HUES6 (cell line): ENCODE data around the gene GNA14.
"Not testable (repeated sequence)": the region's sequence is repeated elsewhere in the genome, so short reads cannot be mapped to it uniquely, and the experiment has no call there.

Experiments used
- H3K27ac ChIP-seq: 2 replicates; pipeline ENCODE4 v1.7.0; 2013; ENCODE audit warnings: low read depth, mild to moderate bottlenecking, low read length, inconsistent platforms
- H3K27me3 ChIP-seq: 2 replicates; pipeline ENCODE4 v1.6.1; 2013; ENCODE audit warnings: low read length; ENCODE audit not compliant: control insufficient read depth, insufficient read depth
- H3K36me3 ChIP-seq: 2 replicates; pipeline ENCODE4 v1.6.1; 2013; ENCODE audit warnings: low read length; ENCODE audit not compliant: control insufficient read depth, insufficient read depth
- H3K4me1 ChIP-seq: 2 replicates; pipeline ENCODE4 v1.6.1; 2013; ENCODE audit warnings: low read length; ENCODE audit not compliant: control insufficient read depth, insufficient read depth
- H3K4me3 ChIP-seq: 2 replicates; pipeline ENCODE4 v1.5.1; 2013; ENCODE audit warnings: low read depth, low read length
- H3K9ac ChIP-seq: one replicate; pipeline ENCODE4 v1.6.1; 2013; ENCODE audit warnings: mild to moderate bottlenecking, low read length
- H3K9me3 ChIP-seq: 2 replicates; pipeline ENCODE4 v1.6.1; 2013; ENCODE audit warnings: low read depth, low read length; ENCODE audit not compliant: control insufficient read depth, insufficient read depth

Gene GNA14

GRCh38 chr9:77447646-77448045 is 200.5 kb downstream of the GNA14 start:
- no peaks in the 10 kb centered on the region for H3K27me3 ChIP-seq
- no peak overlapping the region for H3K4me3 ChIP-seq
- H3K27ac ChIP-seq, result no peak overlapping the region
- H3K4me1 ChIP-seq, result no peaks in the 10 kb centered on the region
- no peak overlapping the region for H3K9ac ChIP-seq
- H3K36me3 ChIP-seq, result no peaks in the 10 kb centered on the region
- H3K9me3 ChIP-seq, result peaks cover 17% of the 10 kb centered on the region; the same call in 1 of the 2 replicates

- Histone ChIP-seq H3K9me3 (peaks cover under 1% of the 10 kb centered on the region; the same call in 1 of the 2 replicates), H3K4me1 (peaks cover 21% of the 10 kb centered on the region), H3K4me3 (no peak overlapping the region), H3K36me3 (no peaks in the 10 kb centered on the region), H3K9ac (no peak overlapping the region), H3K27ac (no peak overlapping the region), H3K27me3 (no peaks in the 10 kb centered on the region)
Measured at GRCh38 chr9:77442436-77442835, 205.7 kb downstream of the GNA14 start.

- H3K4me1 ChIP-seq, result peaks cover 21% of the 10 kb centered on the region
- not testable (repeated sequence) for H3K36me3 ChIP-seq, H3K9ac ChIP-seq, H3K27ac ChIP-seq, H3K27me3 ChIP-seq, H3K4me3 ChIP-seq, H3K9me3 ChIP-seq
Measured at GRCh38 chr9:77441124-77441523, 207.0 kb downstream of the GNA14 start.

- no peaks in the 10 kb centered on the region for H3K9me3 ChIP-seq
- H3K27ac ChIP-seq, result peak overlapping the region; percentile 15; the same call in 1 of the 2 replicates
- H3K4me1 ChIP-seq, result peaks cover 21% of the 10 kb centered on the region
- H3K4me3 ChIP-seq, result no peak overlapping the region
- no peaks in the 10 kb centered on the region for H3K27me3 ChIP-seq
- peak overlapping the region; percentile 45 for H3K9ac ChIP-seq
- H3K36me3 ChIP-seq, result no peaks in the 10 kb centered on the region
Measured at GRCh38 chr9:77440057-77440456, 208.1 kb downstream of the GNA14 start.

GRCh38 chr9:77438653-77439052 is 209.5 kb downstream of the GNA14 start:
- no peaks in the 10 kb centered on the region for H3K27me3 ChIP-seq
- peaks cover 30% of the 10 kb centered on the region for H3K4me1 ChIP-seq
- H3K9me3 ChIP-seq, result no peaks in the 10 kb centered on the region
- H3K27ac ChIP-seq, result no peak overlapping the region
- no peaks in the 10 kb centered on the region for H3K36me3 ChIP-seq
- no peak overlapping the region for H3K4me3 ChIP-seq
- H3K9ac ChIP-seq, result no peak overlapping the region

- H3K36me3 ChIP-seq, result no peaks in the 10 kb centered on the region; the same call in 1 of the 2 replicates
- peaks cover 20% of the 10 kb centered on the region for H3K4me1 ChIP-seq
- no peaks in the 10 kb centered on the region for H3K9me3 ChIP-seq
- no peak overlapping the region for H3K9ac ChIP-seq
- no peaks in the 10 kb centered on the region for H3K27me3 ChIP-seq
- H3K27ac ChIP-seq, result no peak overlapping the region
- H3K4me3 ChIP-seq, result no peak overlapping the region
Measured at GRCh38 chr9:77435688-77436087, 212.4 kb downstream of the GNA14 start.

GRCh38 chr9:77435277-77435676 is 212.8 kb downstream of the GNA14 start:
- H3K4me1 ChIP-seq, result peaks cover 16% of the 10 kb centered on the region
- no peaks in the 10 kb centered on the region for H3K9me3 ChIP-seq
- no peak overlapping the region for H3K4me3 ChIP-seq
- no peaks in the 10 kb centered on the region for H3K27me3 ChIP-seq
- H3K36me3 ChIP-seq, result no peaks in the 10 kb centered on the region; the same call in 1 of the 2 replicates
- no peak overlapping the region for H3K27ac ChIP-seq
- no peak overlapping the region for H3K9ac ChIP-seq

GRCh38 chr9:77433675-77434445 is 214.3 kb downstream of the GNA14 start:
- Histone ChIP-seq H3K27me3 (no peaks in the 10 kb centered on the region), H3K4me3 (no peak overlapping the region), H3K4me1 (peaks cover 9% of the 10 kb centered on the region; the same call in 1 of the 2 replicates), H3K36me3 (no peaks in the 10 kb centered on the region; the same call in 1 of the 2 replicates), H3K27ac (no peak overlapping the region), H3K9me3 (no peaks in the 10 kb centered on the region), H3K9ac (no peak overlapping the region)

GRCh38 chr9:77432053-77432452 is 216.1 kb downstream of the GNA14 start:
- no peaks in the 10 kb centered on the region for H3K27me3 ChIP-seq
- H3K4me1 ChIP-seq, result peaks cover 9% of the 10 kb centered on the region; the same call in 1 of the 2 replicates
- H3K4me3 ChIP-seq, result no peak overlapping the region
- no peaks in the 10 kb centered on the region; the same call in 1 of the 2 replicates for H3K36me3 ChIP-seq
- H3K9me3 ChIP-seq, result no peaks in the 10 kb centered on the region
- no peak overlapping the region for H3K9ac ChIP-seq
- no peak overlapping the region for H3K27ac ChIP-seq

GRCh38 chr9:77429928-77430327 is 218.2 kb downstream of the GNA14 start:
- Histone ChIP-seq H3K4me1 (peaks cover 9% of the 10 kb centered on the region; the same call in 1 of the 2 replicates), H3K27ac (no peak overlapping the region), H3K9me3 (no peaks in the 10 kb centered on the region), H3K27me3 (no peaks in the 10 kb centered on the region), H3K36me3 (no peaks in the 10 kb centered on the region; the same call in 1 of the 2 replicates), H3K4me3 (no peak overlapping the region), H3K9ac (no peak overlapping the region)

GRCh38 chr9:77427256-77427927 is 220.7 kb downstream of the GNA14 start:
- Histone ChIP-seq H3K27me3 (no peaks in the 10 kb centered on the region), H3K9ac (no peak overlapping the region), H3K4me3 (no peak overlapping the region), H3K36me3 (no peaks in the 10 kb centered on the region; the same call in 1 of the 2 replicates), H3K4me1 (no peaks in the 10 kb centered on the region), H3K9me3 (no peaks in the 10 kb centered on the region), H3K27ac (no peak overlapping the region)
